Limb (tissue), 2 donors: Measurements from ENCODE around the gene NAPB.
A peak's percentile ranks its signal among the peaks of the same experiment; 100 is the strongest.

Experiments
- DNase-seq, 2 donors: peaks; one replicate each; pipeline ENCODE4 v3.0.0-alpha.2; 2016; ENCODE audit errors: extremely low spot score in 2 of 2

The NAPB gene

GRCh38 chr20:23369072-23369823, 52.0 kb downstream of the NAPB start:
- no peak for DNase-seq

- no peak for DNase-seq
Observed at GRCh38 chr20:23368316-23369071, 52.8 kb downstream of the NAPB start.

- DNase-seq = no peak
Observed at GRCh38 chr20:23367770-23368169, 53.5 kb downstream of the NAPB start.

GRCh38 chr20:23366384-23366783, 54.9 kb downstream of the NAPB start:
- DNase-seq = no peak

- no peak for DNase-seq
Observed at GRCh38 chr20:23365390-23366165, 55.7 kb downstream of the NAPB start.

- no peak for DNase-seq
Observed at GRCh38 chr20:23363257-23363649, 58.0 kb downstream of the NAPB start.

- no peak for DNase-seq
Observed at GRCh38 chr20:23362392-23363256, 58.7 kb downstream of the NAPB start.

GRCh38 chr20:23361476-23362391, 59.6 kb downstream of the NAPB start, which contains the start of gene GZF1:
GZF1 (plus strand) TSS chr20:23362182; CDS start chr20:23364384, 2,202 bp downstream.
- peak; percentile 99 to 100 for DNase-seq

GRCh38 chr20:23361119-23361475, 60.2 kb downstream of the NAPB start:
- DNase-seq = no peak

GRCh38 chr20:23360531-23360930, 60.8 kb downstream of the NAPB start:
- DNase-seq = no peak

- no peak for DNase-seq
Observed at GRCh38 chr20:23358923-23359593, 62.2 kb downstream of the NAPB start.

GRCh38 chr20:23358563-23358906, 62.8 kb downstream of the NAPB start:
- DNase-seq = no peak

GRCh38 chr20:23357767-23358562, 63.3 kb downstream of the NAPB start:
- peak; percentile 97 to 99 for DNase-seq

GRCh38 chr20:23356203-23356602, 65.1 kb downstream of the NAPB start:
- no peak for DNase-seq

- peak in 1 of 2 donors; percentile 29 for DNase-seq
Observed at GRCh38 chr20:23350904-23351838, 70.1 kb downstream of the NAPB start.

- peak; percentile 97 to 98 for DNase-seq
Observed at GRCh38 chr20:23350196-23350903, 70.9 kb downstream of the NAPB start, which contains the start of gene NXT1. NXT1 (plus strand) TSS chr20:23350791; CDS start chr20:23354042, 3,251 bp downstream.
